Fibroblast of lung (primary cell): ENCODE measurements around the gene FAM118A. TPM values are rescaled to one million over a fixed set of nuclear protein-coding genes. Genes with fewer than 3 reads are reported as not detected.

Experiments used
- DNase-seq, 2 donors: peaks; one replicate each; pipeline versions ENCODE4 v3.0.0 to v3.0.0-alpha.2; 2010; ENCODE audit warnings: low read depth in 2 of 2
- H2AFZ ChIP-seq: 2 replicates; pipeline ENCODE4 v1.5.1; 2012; ENCODE audit warnings: low read length, control low read depth, inconsistent platforms
- H3K27ac ChIP-seq: 2 replicates; pipeline ENCODE4 v1.5.1; 2011; ENCODE audit warnings: low read length, control low read depth; ENCODE audit not compliant: insufficient read depth
- H3K27me3 ChIP-seq: 2 replicates; pipeline ENCODE4 v1.5.1; 2011; ENCODE audit warnings: mild to moderate bottlenecking, low read length; ENCODE audit not compliant: control insufficient read depth, insufficient read depth
- H3K36me3 ChIP-seq: 2 replicates; pipeline ENCODE4 v1.5.1; 2011; ENCODE audit warnings: low read length; ENCODE audit not compliant: control insufficient read depth, insufficient read depth
- H3K4me1 ChIP-seq: 2 replicates; pipeline ENCODE4 v1.5.1; 2011; ENCODE audit warnings: low read length; ENCODE audit not compliant: control insufficient read depth, insufficient read depth; ENCODE audit errors: extremely low read depth
- H3K4me2 ChIP-seq: 2 replicates; pipeline ENCODE4 v1.5.1; 2011; ENCODE audit warnings: low read length, control low read depth; ENCODE audit not compliant: insufficient read depth; ENCODE audit errors: extremely low read depth
- H3K4me3 ChIP-seq, 4 experiments: fragments of 200-600 bp in 1 of 4; sonication (generic) in 1 of 4; replicated peaks in 1 of 4; 2 replicates each; pipeline ENCODE4 v1.5.1; 2011 to 2016; ENCODE audit warnings: low read length in 4 of 4, low read depth in 3 of 4, mild to moderate bottlenecking in 3 of 4, control low read depth in 2 of 4, inconsistent platforms in 1 of 4, mixed read lengths in 1 of 4; ENCODE audit not compliant: insufficient read depth in 1 of 4; ENCODE audit errors: control extremely low read depth in 1 of 4
- H3K79me2 ChIP-seq: 2 replicates; pipeline ENCODE4 v1.5.1; 2012; ENCODE audit warnings: mild to moderate bottlenecking, low read length, inconsistent platforms; ENCODE audit not compliant: control insufficient read depth, insufficient read depth
- H3K9ac ChIP-seq: 2 replicates; pipeline ENCODE4 v1.5.1; 2011; ENCODE audit warnings: mild to moderate bottlenecking, low read length, control low read depth; ENCODE audit not compliant: insufficient read depth
- H3K9me3 ChIP-seq: 2 replicates; pipeline ENCODE4 v1.5.1; 2012; ENCODE audit warnings: low read depth, low read length; ENCODE audit not compliant: control insufficient read depth, insufficient read depth
- H4K20me1 ChIP-seq: 2 replicates; pipeline ENCODE4 v1.5.1; 2011; ENCODE audit warnings: low read length; ENCODE audit not compliant: control insufficient read depth, insufficient read depth; ENCODE audit errors: extremely low read depth
- EZH2 ChIP-seq: IDR thresholded peaks from 2 replicates; pipeline ENCODE4 v1.5.1; 2012; ENCODE audit warnings: low read length, control low read depth, mild to moderate bottlenecking; ENCODE audit errors: missing control alignments
- polyA plus RNA-seq, 2 donors: library from polyadenylated mRNA; depleted of rRNA in 1 of 2; stranded (reverse) in 1 of 2; unstranded in 1 of 2; fragments of >200 nt; gene quantifications; 2 replicates each; pipeline ENCODE4 v1.2.1, GENCODE V29; 2011 to 2012; ENCODE audit warnings: missing spikeins in 1 of 2
- total RNA-seq: library from RNA; depleted of rRNA; stranded (reverse); fragments of >200 nt; gene quantifications from 2 replicates; pipeline ENCODE4 v1.2.1, GENCODE V29; 2014
- TF ChIP-seq, protein P1 (sequence below), 2 donors: IDR thresholded peaks in 1 of 2; conservative IDR thresholded peaks in 1 of 2; 1 replicate in 1 of 2; 2 replicates in 1 of 2; pipeline ENCODE4 v1.5.1; 2011 to 2012; ENCODE audit warnings: low read length in 2 of 2, control low read depth in 1 of 2, inconsistent platforms in 1 of 2, low read depth in 1 of 2, mild to moderate bottlenecking in 1 of 2

The FAM118A gene
- total and polyA plus RNA-seq, 2 donors (not counting 1 experiment from before 2014, with no cell fraction given), result 16.5 to 18.0 TPM

DNA sequence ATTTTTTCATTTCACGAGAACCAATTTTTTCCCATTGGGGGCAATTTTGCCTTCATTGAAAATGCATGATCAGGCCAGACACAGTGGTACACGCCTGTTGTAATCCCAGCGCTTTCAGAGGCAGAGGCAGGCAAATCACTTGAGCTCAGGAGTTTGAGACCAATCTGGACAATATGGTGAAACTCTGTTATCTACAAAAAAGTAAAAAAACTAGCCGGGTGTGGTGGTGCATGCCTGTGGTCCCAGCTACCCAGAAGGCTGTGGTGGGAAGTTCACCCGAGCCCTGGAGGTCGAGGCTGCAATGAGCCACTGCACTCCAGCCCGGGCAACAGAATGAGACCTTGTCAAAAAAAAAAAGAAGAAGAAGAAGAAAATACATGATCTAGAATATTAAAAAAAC is 44.2 kb upstream of the FAM118A start:
- H3K36me3 ChIP-seq, result no peaks in the 10 kb centered on the region
- no peaks in the 10 kb centered on the region for H4K20me1 ChIP-seq
- H3K4me2 ChIP-seq, result no peak overlapping the region
- H3K27me3 ChIP-seq, result peaks cover 12% of the 10 kb centered on the region
- DNase-seq, result peak in 1 of 2 donors; percentile 27
- no peak overlapping the region for H2AFZ ChIP-seq
- no peaks in the 10 kb centered on the region for H3K9me3 ChIP-seq
- H3K4me3 ChIP-seq, result no peak overlapping the region
- TF ChIP-seq, protein P1, sequence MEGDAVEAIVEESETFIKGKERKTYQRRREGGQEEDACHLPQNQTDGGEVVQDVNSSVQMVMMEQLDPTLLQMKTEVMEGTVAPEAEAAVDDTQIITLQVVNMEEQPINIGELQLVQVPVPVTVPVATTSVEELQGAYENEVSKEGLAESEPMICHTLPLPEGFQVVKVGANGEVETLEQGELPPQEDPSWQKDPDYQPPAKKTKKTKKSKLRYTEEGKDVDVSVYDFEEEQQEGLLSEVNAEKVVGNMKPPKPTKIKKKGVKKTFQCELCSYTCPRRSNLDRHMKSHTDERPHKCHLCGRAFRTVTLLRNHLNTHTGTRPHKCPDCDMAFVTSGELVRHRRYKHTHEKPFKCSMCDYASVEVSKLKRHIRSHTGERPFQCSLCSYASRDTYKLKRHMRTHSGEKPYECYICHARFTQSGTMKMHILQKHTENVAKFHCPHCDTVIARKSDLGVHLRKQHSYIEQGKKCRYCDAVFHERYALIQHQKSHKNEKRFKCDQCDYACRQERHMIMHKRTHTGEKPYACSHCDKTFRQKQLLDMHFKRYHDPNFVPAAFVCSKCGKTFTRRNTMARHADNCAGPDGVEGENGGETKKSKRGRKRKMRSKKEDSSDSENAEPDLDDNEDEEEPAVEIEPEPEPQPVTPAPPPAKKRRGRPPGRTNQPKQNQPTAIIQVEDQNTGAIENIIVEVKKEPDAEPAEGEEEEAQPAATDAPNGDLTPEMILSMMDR (conservative IDR thresholded peaks at IDR 0.05 in 1 of 2, IDR thresholded peaks at IDR 0.05 in 1 of 2; ENCODE audit: low read depth in 1 of 2, low read length in 2 of 2), result no peak
- TF ChIP-seq EZH2, result no peak
- H3K79me2 ChIP-seq, result no peaks in the 10 kb centered on the region
- no peak overlapping the region for H3K9ac ChIP-seq
- peaks cover 4% of the 10 kb centered on the region for H3K4me1 ChIP-seq
- no peak overlapping the region for H3K27ac ChIP-seq

GRCh38 chr22:45268167-45268957 is 41.4 kb upstream of the FAM118A start:
- H3K4me3 ChIP-seq, result peak overlapping the region; percentile 28 to 71 (median 66)
- no peak overlapping the region for H3K9ac ChIP-seq
- no peaks in the 10 kb centered on the region for H3K9me3 ChIP-seq
- no peaks in the 10 kb centered on the region for H4K20me1 ChIP-seq
- peaks cover 4% of the 10 kb centered on the region for H3K4me1 ChIP-seq
- H3K27me3 ChIP-seq, result peaks cover 11% of the 10 kb centered on the region
- no peak for DNase-seq
- peak overlapping the region; percentile 44 for H2AFZ ChIP-seq
- H3K4me2 ChIP-seq, result peak overlapping the region; percentile 100
- H3K36me3 ChIP-seq, result no peaks in the 10 kb centered on the region
- no peak for TF ChIP-seq EZH2
- H3K79me2 ChIP-seq, result no peaks in the 10 kb centered on the region
- no peak overlapping the region for H3K27ac ChIP-seq

DNA sequence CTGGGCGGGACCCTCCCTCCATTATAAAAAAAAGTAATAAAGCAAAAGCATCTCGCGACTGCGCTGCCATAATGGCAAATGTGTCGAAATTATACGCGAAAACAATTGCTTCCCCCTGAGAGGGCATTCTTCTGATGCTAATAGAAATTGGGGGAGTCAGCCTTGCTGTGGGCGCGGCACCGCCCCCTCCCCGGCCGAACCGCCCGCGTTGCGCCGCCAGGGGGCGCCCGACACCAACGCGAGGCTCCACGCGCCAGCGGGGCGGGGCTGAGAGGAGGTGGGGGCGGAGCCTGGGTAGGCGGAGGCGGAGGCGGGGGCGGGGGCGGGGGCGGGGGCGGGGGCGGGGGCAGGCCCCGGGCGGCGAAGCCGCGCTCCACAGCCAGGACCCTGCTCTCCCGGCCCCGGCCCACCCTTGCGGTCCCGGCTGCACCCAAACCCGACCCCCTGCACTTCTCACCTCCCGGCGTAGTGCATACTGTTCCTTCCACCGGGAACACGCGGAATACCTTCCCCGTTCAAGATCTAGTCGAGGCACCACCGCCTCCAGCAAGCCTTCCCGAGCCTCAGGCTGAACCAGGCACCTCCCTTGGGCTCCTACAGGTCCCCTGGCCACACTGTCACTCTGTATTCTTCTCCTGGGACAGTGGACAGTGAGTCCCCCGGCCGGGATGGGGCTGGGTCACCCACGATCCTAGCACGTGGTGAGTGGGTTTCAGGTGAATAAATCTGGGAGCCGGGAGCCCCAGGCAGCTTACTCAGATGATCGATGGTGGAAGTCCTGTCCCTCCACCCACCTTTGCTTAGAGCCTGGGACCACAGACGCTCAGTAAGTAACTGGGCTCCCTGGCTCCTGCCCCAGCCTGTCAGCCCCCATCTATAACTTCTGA is 40.5 kb upstream of the FAM118A start:
- Histone ChIP-seq H3K4me2 (peak overlapping the region; percentile 100), H2AFZ (peak overlapping the region; percentile 83), H3K79me2 (no peaks in the 10 kb centered on the region), H3K36me3 (no peaks in the 10 kb centered on the region), H3K4me1 (peaks cover 4% of the 10 kb centered on the region), H3K27me3 (peaks cover 11% of the 10 kb centered on the region), H3K9me3 (no peaks in the 10 kb centered on the region), H3K27ac (no peak overlapping the region), H3K9ac (no peak overlapping the region), H4K20me1 (no peaks in the 10 kb centered on the region), H3K4me3 (peak overlapping the region; percentile 28 to 71 (median 66))
- no peak for TF ChIP-seq EZH2
- TF ChIP-seq, protein P1 (conservative IDR thresholded peaks at IDR 0.05 in 1 of 2, IDR thresholded peaks at IDR 0.05 in 1 of 2; ENCODE audit: low read depth in 1 of 2, low read length in 2 of 2), result peak; percentile 40 to 80
- DNase-seq, result peak; percentile 49 to 72
